Measurements from ENCODE around the gene ADD1.

DNA sequence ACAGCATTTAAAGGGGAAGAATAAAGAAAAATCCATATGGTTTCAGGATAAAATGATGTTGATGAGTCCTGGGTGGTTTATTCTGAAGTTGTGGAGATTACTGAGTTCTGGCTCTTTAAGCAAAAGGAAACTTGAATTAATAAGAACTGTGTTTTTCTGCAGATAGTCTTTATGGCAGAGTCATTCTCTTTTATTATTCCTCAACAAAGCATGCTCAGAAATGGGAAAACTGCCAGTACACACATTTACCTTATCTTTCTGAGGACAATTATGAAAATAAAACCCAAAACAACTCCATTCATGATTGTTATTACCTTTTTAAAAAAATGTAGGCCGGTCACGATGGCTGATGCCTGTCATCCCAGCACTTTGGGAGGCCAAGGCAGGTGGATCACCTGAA is 58.5 kb downstream of the ADD1 start:
- TF ChIP-seq, protein P1, sequence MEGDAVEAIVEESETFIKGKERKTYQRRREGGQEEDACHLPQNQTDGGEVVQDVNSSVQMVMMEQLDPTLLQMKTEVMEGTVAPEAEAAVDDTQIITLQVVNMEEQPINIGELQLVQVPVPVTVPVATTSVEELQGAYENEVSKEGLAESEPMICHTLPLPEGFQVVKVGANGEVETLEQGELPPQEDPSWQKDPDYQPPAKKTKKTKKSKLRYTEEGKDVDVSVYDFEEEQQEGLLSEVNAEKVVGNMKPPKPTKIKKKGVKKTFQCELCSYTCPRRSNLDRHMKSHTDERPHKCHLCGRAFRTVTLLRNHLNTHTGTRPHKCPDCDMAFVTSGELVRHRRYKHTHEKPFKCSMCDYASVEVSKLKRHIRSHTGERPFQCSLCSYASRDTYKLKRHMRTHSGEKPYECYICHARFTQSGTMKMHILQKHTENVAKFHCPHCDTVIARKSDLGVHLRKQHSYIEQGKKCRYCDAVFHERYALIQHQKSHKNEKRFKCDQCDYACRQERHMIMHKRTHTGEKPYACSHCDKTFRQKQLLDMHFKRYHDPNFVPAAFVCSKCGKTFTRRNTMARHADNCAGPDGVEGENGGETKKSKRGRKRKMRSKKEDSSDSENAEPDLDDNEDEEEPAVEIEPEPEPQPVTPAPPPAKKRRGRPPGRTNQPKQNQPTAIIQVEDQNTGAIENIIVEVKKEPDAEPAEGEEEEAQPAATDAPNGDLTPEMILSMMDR (optimal IDR thresholded peaks at IDR 0.05 in 1 of 3, IDR thresholded peaks at IDR 0.05 in 1 of 3, conservative IDR thresholded peaks at IDR 0.05 in 1 of 3; ENCODE audit: extremely low read depth in 1 of 3, insufficient read depth in 2 of 3, low read length in 3 of 3): no peak
- no peak for TF ChIP-seq EZH2 (IDR thresholded peaks at IDR 0.05; ENCODE audit: low read length)
